A549 (cell line): Measurements from ENCODE around the gene DUOX1. TPM values are rescaled to one million over a fixed set of nuclear protein-coding genes. Genes with fewer than 3 reads are reported as not detected.
A peak's percentile ranks its signal among the peaks of the same experiment; 100 is the strongest.

Experiments
- ATAC-seq, 2 experiments: fragments of 200-7000 bp in 1 of 2; fragments of >200 bp in 1 of 2; cut with Nextera tagmentation in 1 of 2; cut with Tn5 transposase in 1 of 2; 3 replicates each; pipeline versions ENCODE4 v1.8.0 to v1.9.1; 2018 to 2020; ENCODE audit warnings: mild to moderate bottlenecking in 1 of 2, moderate library complexity in 1 of 2
- CTCF ChIA-PET: fragments of 300-600 bp; sonication (Branson Sonifier 250); formaldehyde crosslinking; extraction: SDS; loops from one replicate; lab custom pipeline; 2021; ENCODE audit warnings: antibody characterized with exemption, inconsistent platforms; lab: Yijun Ruan, JAX
- POLR2A ChIA-PET: fragments of 350-600 bp; formaldehyde crosslinking; extraction: SDS; loops from one replicate; lab custom pipeline; 2021; ENCODE audit warnings: antibody characterized with exemption, inconsistent platforms; lab: Yijun Ruan, JAX
- DNase-seq, 2 experiments: peaks; one replicate each; pipeline versions ENCODE4 v3.0.0 to v3.0.0-alpha.2; 2011 to 2016; ENCODE audit warnings: low read depth in 1 of 2, low spot score in 1 of 2
- FAIRE-seq: peaks from 2 replicates; lab custom pipeline; 2011; peaks lifted over from hg19 to GRCh38; lab: Jason Lieb, UNC
- H3K27ac ChIP-seq, 2 experiments: fragments of >200 bp; sonication (Bioruptor Twin); formaldehyde crosslinking; 3 replicates each; pipeline ENCODE4 v1.5.1; 2016 to 2017
- H3K4me1 ChIP-seq: fragments of >200 bp; sonication (Bioruptor Twin); formaldehyde crosslinking; 3 replicates; pipeline ENCODE4 v1.6.1; 2016
- H3K4me2 ChIP-seq: fragments of >200 bp; sonication (Bioruptor Twin); formaldehyde crosslinking; 3 replicates; pipeline ENCODE4 v1.6.1; 2016
- H3K4me3 ChIP-seq: fragments of >200 bp; sonication (Bioruptor Twin); formaldehyde crosslinking; 3 replicates; pipeline ENCODE4 v1.5.1; 2016
- H3K9me3 ChIP-seq: fragments of >200 bp; sonication (Bioruptor Twin); formaldehyde crosslinking; 3 replicates; pipeline ENCODE4 v1.6.1; 2016
- BHLHE40 ChIP-seq: IDR thresholded peaks from 2 replicates; pipeline ENCODE4 v1.6.1; 2012; ENCODE audit warnings: low read depth, low read length, inconsistent platforms
- CEBPB ChIP-seq, 2 experiments: fragments of >200 bp in 1 of 2; sonication (Bioruptor Twin) in 1 of 2; formaldehyde crosslinking in 1 of 2; IDR thresholded peaks; 2 replicates each; pipeline ENCODE4 v1.6.1; 2012 to 2016
- CHD2 ChIP-seq: fragments of 150-350 bp; IDR thresholded peaks from 2 replicates; pipeline ENCODE4 v1.6.1; 2014; ENCODE audit warnings: low read length; ENCODE audit not compliant: partially characterized antibody
- CHD4 ChIP-seq: fragments of 200-600 bp; sonication (generic); IDR thresholded peaks from 2 replicates; pipeline ENCODE4 v1.6.1; 2016; ENCODE audit warnings: antibody characterized with exemption, mild to moderate bottlenecking, borderline replicate concordance
- EHF ChIP-seq: fragments of 250-450 bp; sonication (Bioruptor Pico); IDR thresholded peaks from 2 replicates; pipeline ENCODE4 v1.5.0; 2020; ENCODE audit warnings: mild to moderate bottlenecking
- FOXS1 ChIP-seq: fragments of 250-450 bp; sonication (Bioruptor Pico); IDR thresholded peaks from 2 replicates; pipeline ENCODE4 v1.5.0; 2020; ENCODE audit warnings: mild to moderate bottlenecking, moderate library complexity
- HDAC2 ChIP-seq: fragments of 200-600 bp; sonication (generic); IDR thresholded peaks from 2 replicates; pipeline ENCODE4 v1.6.1; 2016
- HOXA7 ChIP-seq: fragments of 250-450 bp; sonication (Bioruptor Pico); IDR thresholded peaks from 2 replicates; pipeline ENCODE4 v1.5.0; 2020; ENCODE audit warnings: mild to moderate bottlenecking, moderate library complexity
- HOXB13 ChIP-seq: fragments of 250-450 bp; sonication (Bioruptor Pico); IDR thresholded peaks from 2 replicates; pipeline ENCODE4 v1.5.0; 2020; ENCODE audit warnings: low read depth, mild to moderate bottlenecking, moderate library complexity
- HOXB5 ChIP-seq: fragments of 250-450 bp; sonication (Bioruptor Pico); IDR thresholded peaks from 2 replicates; pipeline ENCODE4 v1.5.0; 2020; ENCODE audit warnings: mild to moderate bottlenecking, moderate library complexity
- JUN ChIP-seq, 2 experiments: fragments of >200 bp; sonication (Bioruptor Twin); formaldehyde crosslinking; IDR thresholded peaks; 2 replicates in 1 of 2; 3 replicates in 1 of 2; pipeline ENCODE4 v1.6.1; 2016 to 2017
- JUNB ChIP-seq: fragments of >200 bp; sonication (Bioruptor Twin); formaldehyde crosslinking; IDR thresholded peaks from 2 replicates; pipeline ENCODE4 v1.6.1; 2016
- MAZ ChIP-seq: fragments of 150-350 bp; IDR thresholded peaks from 2 replicates; pipeline ENCODE4 v1.6.1; 2014; ENCODE audit warnings: antibody characterized with exemption, low read depth, low read length, borderline replicate concordance
- MYC ChIP-seq: IDR thresholded peaks from 2 replicates; pipeline ENCODE4 v1.6.1; 2012; ENCODE audit warnings: mild to moderate bottlenecking, inconsistent platforms, low read length, improper control_type of control experiment, borderline replicate concordance
- NR3C1 ChIP-seq: fragments of >200 bp; sonication (Bioruptor Twin); formaldehyde crosslinking; IDR thresholded peaks from 3 replicates; pipeline ENCODE4 v1.6.1; 2017
- PHF8 ChIP-seq: fragments of 200-600 bp; sonication (generic); IDR thresholded peaks from 2 replicates; pipeline ENCODE4 v1.6.1; 2016; ENCODE audit warnings: low read depth, mild to moderate bottlenecking, antibody characterized with exemption, moderate library complexity, borderline replicate concordance
- POLR2AphosphoS2 ChIP-seq: conservative IDR thresholded peaks from 2 replicates; pipeline ENCODE4 v1.6.1; 2012; ENCODE audit warnings: low read length, improper control_type of control experiment, inconsistent platforms
- RAD21 ChIP-seq, 2 experiments: fragments of >200 bp in 1 of 2; sonication (Bioruptor Twin) in 1 of 2; formaldehyde crosslinking in 1 of 2; IDR thresholded peaks in 1 of 2; conservative IDR thresholded peaks in 1 of 2; 2 replicates in 1 of 2; 3 replicates in 1 of 2; pipeline ENCODE4 v1.6.1; 2012 to 2018; ENCODE audit warnings: inconsistent platforms in 1 of 2
- RARB ChIP-seq: fragments of 250-450 bp; sonication (Bioruptor Pico); IDR thresholded peaks from 2 replicates; pipeline ENCODE4 v1.8.0; 2021; ENCODE audit warnings: mild to moderate bottlenecking, moderate library complexity
- RCOR1 ChIP-seq: fragments of 150-350 bp; IDR thresholded peaks from 2 replicates; pipeline ENCODE4 v1.6.1; 2014; ENCODE audit warnings: antibody characterized with exemption, low read length, low read depth
- RNF2 ChIP-seq: fragments of 200-600 bp; sonication (generic); IDR thresholded peaks from 2 replicates; pipeline ENCODE4 v1.6.1; 2016; ENCODE audit warnings: low read depth, mild to moderate bottlenecking, antibody characterized with exemption, moderate library complexity, borderline replicate concordance
- SMC3 ChIP-seq: fragments of >200 bp; sonication (Bioruptor Twin); formaldehyde crosslinking; IDR thresholded peaks from 3 replicates; pipeline ENCODE4 v1.6.1; 2018; ENCODE audit warnings: inconsistent platforms
- ZSCAN20 ChIP-seq: fragments of 250-450 bp; sonication (Bioruptor Pico); IDR thresholded peaks from 2 replicates; pipeline ENCODE4 v1.8.0; 2022; ENCODE audit warnings: mild to moderate bottlenecking, moderate library complexity
- WGBS: methylation state at CpG from one replicate; pipeline ENCODE4 v1.1.6; 2017; ENCODE audit errors: missing lambda C conversion rate; 5-methylcytosine and 5-hydroxymethylcytosine counted together
- polyA plus RNA-seq, 4 experiments: library from polyadenylated mRNA; depleted of rRNA in 3 of 4; stranded (reverse); fragments of >200 nt; fragmentation: RNase III in 1 of 4; extraction: RNeasy Plus Mini Kit Qiagen cat#74134 plus additional on column Dnase treatment in 1 of 4; gene quantifications; 2 replicates in 3 of 4; 3 replicates in 1 of 4; pipeline ENCODE4 v1.2.3, GENCODE V29; 2011 to 2017
- TF ChIP-seq, protein P1 (sequence below): fragments of 250-450 bp; sonication (Bioruptor Pico); IDR thresholded peaks from 2 replicates; pipeline ENCODE4 v1.5.0; 2021; ENCODE audit warnings: mild to moderate bottlenecking, moderate library complexity, borderline replicate concordance
- TF ChIP-seq, protein P2 (sequence below): IDR thresholded peaks from 2 replicates; pipeline ENCODE4 v1.6.1; 2012; ENCODE audit warnings: low read depth, borderline replicate concordance
- TF ChIP-seq, protein P3 (sequence below): fragments of 150-350 bp; IDR thresholded peaks from 2 replicates; pipeline ENCODE4 v1.6.1; 2014; ENCODE audit warnings: low read depth, mild to moderate bottlenecking, low read length
- TF ChIP-seq, protein P4 (sequence below): fragments of >200 bp; sonication (Bioruptor Twin); formaldehyde crosslinking; IDR thresholded peaks from 2 replicates; pipeline ENCODE4 v1.6.1; 2016

DUOX1 gene
- polyA plus RNA-seq, 2 of the 4 experiments (the other 2 are of a cell fraction) = not detected

DNA sequence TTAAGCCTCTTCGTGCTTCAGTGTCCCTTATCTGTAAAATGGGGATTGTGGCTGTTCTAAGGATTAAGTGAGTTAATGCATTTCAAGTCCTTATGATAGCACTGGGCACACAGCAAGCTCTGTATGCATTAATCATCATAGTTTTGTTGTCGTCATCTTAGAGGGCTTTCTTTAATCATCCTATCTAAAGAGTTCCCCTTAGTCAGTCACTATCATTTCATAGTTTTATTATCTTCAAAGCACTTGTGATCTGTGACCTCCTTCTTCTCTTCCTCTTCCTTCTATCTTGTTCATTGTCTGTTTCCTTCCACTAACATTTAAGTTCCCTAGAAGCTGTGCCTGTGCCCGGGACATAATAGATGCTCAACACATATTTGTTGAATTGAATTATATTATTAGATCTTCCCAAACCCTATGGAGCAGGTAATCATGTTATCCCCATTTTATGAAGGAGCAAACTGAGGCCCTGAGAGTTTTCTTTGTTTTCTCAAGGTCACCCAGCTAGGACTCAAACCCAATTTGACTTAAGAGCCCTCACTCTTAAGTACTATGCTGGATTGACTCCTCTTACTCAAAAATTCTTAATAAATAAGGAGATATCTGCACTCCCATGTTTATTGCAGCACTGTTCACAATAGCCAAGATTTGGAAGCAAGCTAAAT lies 40.0 kb upstream of the DUOX1 start (continued):
- TF ChIP-seq, protein P1, sequence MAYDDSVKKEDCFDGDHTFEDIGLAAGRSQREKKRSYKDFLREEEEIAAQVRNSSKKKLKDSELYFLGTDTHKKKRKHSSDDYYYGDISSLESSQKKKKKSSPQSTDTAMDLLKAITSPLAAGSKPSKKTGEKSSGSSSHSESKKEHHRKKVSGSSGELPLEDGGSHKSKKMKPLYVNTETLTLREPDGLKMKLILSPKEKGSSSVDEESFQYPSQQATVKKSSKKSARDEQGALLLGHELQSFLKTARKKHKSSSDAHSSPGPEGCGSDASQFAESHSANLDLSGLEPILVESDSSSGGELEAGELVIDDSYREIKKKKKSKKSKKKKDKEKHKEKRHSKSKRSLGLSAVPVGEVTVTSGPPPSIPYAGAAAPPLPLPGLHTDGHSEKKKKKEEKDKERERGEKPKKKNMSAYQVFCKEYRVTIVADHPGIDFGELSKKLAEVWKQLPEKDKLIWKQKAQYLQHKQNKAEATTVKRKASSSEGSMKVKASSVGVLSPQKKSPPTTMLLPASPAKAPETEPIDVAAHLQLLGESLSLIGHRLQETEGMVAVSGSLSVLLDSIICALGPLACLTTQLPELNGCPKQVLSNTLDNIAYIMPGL = no peak
- TF ChIP-seq CHD4 (no peak), MAZ (no peak), MYC (no peak), JUNB (no peak), FOXS1 (no peak), RNF2 (no peak), ZSCAN20 (CRISPR knock-in tag) (no peak), HDAC2 (no peak), EHF (no peak), RCOR1 (no peak)
- TF ChIP-seq, all 56 proteins: peak for 0

DNA sequence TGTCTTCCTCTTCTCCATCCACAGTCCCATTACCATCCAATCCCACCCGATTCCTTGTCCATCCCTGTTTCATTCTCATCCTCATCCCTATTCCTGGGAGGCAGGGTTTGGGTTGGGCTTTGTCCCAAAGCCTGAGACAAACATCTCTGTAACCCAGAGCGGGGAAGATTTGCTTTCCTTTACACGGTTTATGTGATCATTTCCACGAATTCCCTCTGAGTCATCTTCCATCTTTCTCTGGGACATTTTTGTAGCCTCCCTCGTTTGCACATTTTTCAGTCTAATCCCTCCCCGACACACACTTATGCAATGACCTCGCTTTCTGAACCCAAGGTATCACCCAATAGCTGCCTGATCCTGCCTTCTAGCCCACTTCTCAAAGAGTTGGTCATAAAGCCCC lies 38.6 kb upstream of the DUOX1 start:
- 12% methylated on average over 7 of the region's 7 CpGs for WGBS
- no peak for FAIRE-seq
- Histone ChIP-seq H3K9me3 (no peaks in the 10 kb centered on the region), H3K27ac (no peak overlapping the region), H3K4me2 (peak overlapping the region; percentile 30; the same call in 1 of the 3 replicates), H3K4me3 (no peak overlapping the region), H3K4me1 (peaks cover 4% of the 10 kb centered on the region; the same call in 1 of the 3 replicates)
- CTCF ChIA-PET = no interaction called here
- DNase-seq = peak in 1 of 2 experiments; percentile 14
- POLR2A ChIA-PET = no interaction called here
- TF ChIP-seq, protein P2, sequence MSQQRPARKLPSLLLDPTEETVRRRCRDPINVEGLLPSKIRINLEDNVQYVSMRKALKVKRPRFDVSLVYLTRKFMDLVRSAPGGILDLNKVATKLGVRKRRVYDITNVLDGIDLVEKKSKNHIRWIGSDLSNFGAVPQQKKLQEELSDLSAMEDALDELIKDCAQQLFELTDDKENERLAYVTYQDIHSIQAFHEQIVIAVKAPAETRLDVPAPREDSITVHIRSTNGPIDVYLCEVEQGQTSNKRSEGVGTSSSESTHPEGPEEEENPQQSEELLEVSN = no peak
- TF ChIP-seq, protein P3, sequence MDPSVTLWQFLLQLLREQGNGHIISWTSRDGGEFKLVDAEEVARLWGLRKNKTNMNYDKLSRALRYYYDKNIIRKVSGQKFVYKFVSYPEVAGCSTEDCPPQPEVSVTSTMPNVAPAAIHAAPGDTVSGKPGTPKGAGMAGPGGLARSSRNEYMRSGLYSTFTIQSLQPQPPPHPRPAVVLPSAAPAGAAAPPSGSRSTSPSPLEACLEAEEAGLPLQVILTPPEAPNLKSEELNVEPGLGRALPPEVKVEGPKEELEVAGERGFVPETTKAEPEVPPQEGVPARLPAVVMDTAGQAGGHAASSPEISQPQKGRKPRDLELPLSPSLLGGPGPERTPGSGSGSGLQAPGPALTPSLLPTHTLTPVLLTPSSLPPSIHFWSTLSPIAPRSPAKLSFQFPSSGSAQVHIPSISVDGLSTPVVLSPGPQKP = no peak
- TF ChIP-seq RAD21 (conservative IDR thresholded peaks at IDR 0.05 in 1 of 2, IDR thresholded peaks at IDR 0.05 in 1 of 2) (no peak), CEBPB (IDR thresholded peaks at IDR 0.05) (no peak), POLR2AphosphoS2 (no peak), RCOR1 (no peak), NR3C1 (no peak), RNF2 (no peak), BHLHE40 (no peak), JUN (IDR thresholded peaks at IDR 0.05) (no peak), HOXB5 (CRISPR knock-in tag) (no peak), ZSCAN20 (CRISPR knock-in tag) (no peak), RARB (CRISPR knock-in tag) (no peak), HOXB13 (CRISPR knock-in tag) (no peak), SMC3 (no peak), CHD2 (no peak), PHF8 (no peak), HOXA7 (no peak)
- TF ChIP-seq, protein P4, sequence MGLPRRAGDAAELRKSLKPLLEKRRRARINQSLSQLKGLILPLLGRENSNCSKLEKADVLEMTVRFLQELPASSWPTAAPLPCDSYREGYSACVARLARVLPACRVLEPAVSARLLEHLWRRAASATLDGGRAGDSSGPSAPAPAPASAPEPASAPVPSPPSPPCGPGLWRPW = no peak
- no peak; a peak in 2 of 6 replicates for ATAC-seq
